Endothelial cell of umbilical vein (primary cell): ENCODE results near the gene SUCLG2. TPM values are rescaled to one million over a fixed set of nuclear protein-coding genes. Genes with fewer than 3 reads are reported as not detected.

Experiments used
- BruUV-seq: library from RNA; stranded (reverse); fragments of 400-500 nt; replicated peaks from 2 replicates; lab custom pipeline; 2021; lab: Mats Ljungman, UMichigan
- CTCF ChIA-PET: fragments of 300-600, 350-600 bp; sonication (Branson Sonifier 250); formaldehyde crosslinking; loops from one replicate; lab custom pipeline; 2021; ENCODE audit warnings: antibody characterized with exemption, inconsistent platforms; lab: Charles Lee
- POLR2A ChIA-PET: fragments of 300-600, 350-600 bp; sonication (Branson Sonifier 250); formaldehyde crosslinking; loops from one replicate; lab custom pipeline; 2021; ENCODE audit warnings: antibody characterized with exemption, inconsistent platforms; lab: Charles Lee
- DNase-seq: peaks from one replicate; pipeline ENCODE4 v3.0.0-alpha.2; 2011; ENCODE audit warnings: low read depth, low spot score
- FAIRE-seq: peaks from 2 replicates; lab custom pipeline; 2011; peaks lifted over from hg19 to GRCh38; lab: Jason Lieb, UNC
- H2AFZ ChIP-seq: 2 replicates; pipeline ENCODE4 v1.6.0; 2012; ENCODE audit warnings: low read depth, low read length, control low read depth, inconsistent platforms
- H3K27ac ChIP-seq: 2 replicates; pipeline ENCODE4 v1.5.1; 2011; ENCODE audit warnings: low read depth, mild to moderate bottlenecking, control low read depth, low read length, moderate library complexity; ENCODE audit not compliant: insufficient read depth
- H3K27me3 ChIP-seq, 2 experiments: 2 replicates each; pipeline versions ENCODE4 v1.6.0 to v1.6.1; 2011; ENCODE audit warnings: low read length in 2 of 2, mixed read lengths in 1 of 2; ENCODE audit not compliant: control insufficient read depth in 2 of 2, insufficient read depth in 2 of 2
- H3K36me3 ChIP-seq, 2 experiments: 2 replicates in 1 of 2; 3 replicates in 1 of 2; pipeline ENCODE4 v1.5.1; 2011; ENCODE audit warnings: low read length in 2 of 2, mild to moderate bottlenecking in 1 of 2, moderate library complexity in 1 of 2; ENCODE audit not compliant: control insufficient read depth in 2 of 2, insufficient read depth in 2 of 2; ENCODE audit errors: extremely low read depth in 1 of 2
- H3K4me1 ChIP-seq: 3 replicates; pipeline ENCODE4 v1.5.1; 2011; ENCODE audit warnings: mild to moderate bottlenecking, low read length; ENCODE audit not compliant: control insufficient read depth, insufficient read depth; ENCODE audit errors: extremely low read depth
- H3K4me2 ChIP-seq: 2 replicates; pipeline ENCODE4 v1.6.1; 2011; ENCODE audit warnings: low read length, control low read depth, mixed read lengths; ENCODE audit not compliant: insufficient read depth
- H3K4me3 ChIP-seq, 3 experiments: fragments of 200-600 bp in 1 of 3; sonication (generic), shearing (Covaris generic) in 1 of 3; replicated peaks in 1 of 3; 2 replicates each; pipeline ENCODE4 v1.5.1; 2011 to 2016; ENCODE audit warnings: control low read depth in 3 of 3, low read length in 3 of 3, mild to moderate bottlenecking in 2 of 3, inconsistent platforms in 1 of 3, low read depth in 1 of 3, moderate library complexity in 1 of 3; ENCODE audit not compliant: insufficient read depth in 1 of 3
- H3K79me2 ChIP-seq: 2 replicates; pipeline ENCODE4 v1.6.0; 2012; ENCODE audit warnings: low read length, inconsistent platforms; ENCODE audit not compliant: control insufficient read depth, insufficient read depth
- H3K9ac ChIP-seq: replicated peaks from 2 replicates; pipeline ENCODE3; 2011; ENCODE audit warnings: low read length, control low read depth; ENCODE audit not compliant: insufficient read depth; ENCODE audit errors: extremely low read depth
- H3K9me1 ChIP-seq: replicated peaks from 3 replicates; pipeline ENCODE4 v1.6.0; 2011; ENCODE audit warnings: mild to moderate bottlenecking, low read length; ENCODE audit not compliant: control insufficient read depth, insufficient read depth; ENCODE audit errors: extremely low read depth
- H3K9me3 ChIP-seq: replicated peaks from 2 replicates; pipeline ENCODE4 v1.5.1; 2012; ENCODE audit warnings: low read length, inconsistent platforms; ENCODE audit not compliant: control insufficient read depth, insufficient read depth
- H4K20me1 ChIP-seq: replicated peaks from 2 replicates; pipeline ENCODE3; 2011; ENCODE audit warnings: mild to moderate bottlenecking, low read length; ENCODE audit not compliant: control insufficient read depth, insufficient read depth; ENCODE audit errors: extremely low read depth
- EZH2 ChIP-seq: IDR thresholded peaks from 2 replicates; pipeline ENCODE4 v1.6.1; 2012; ENCODE audit warnings: borderline replicate concordance, low read depth, mild to moderate bottlenecking, moderate library complexity, low read length, inconsistent platforms; ENCODE audit not compliant: severe bottlenecking
- FOS ChIP-seq: IDR thresholded peaks from 2 replicates; pipeline ENCODE4 v1.6.1; 2011; ENCODE audit warnings: mild to moderate bottlenecking, low read length, moderate library complexity, borderline replicate concordance; ENCODE audit not compliant: insufficient read depth
- GATA2 ChIP-seq: IDR thresholded peaks from 2 replicates; pipeline ENCODE4 v1.7.0; 2011; ENCODE audit warnings: low read depth, mild to moderate bottlenecking, moderate library complexity, mixed read lengths, low read length; ENCODE audit not compliant: insufficient read length, insufficient read depth
- JUN ChIP-seq: IDR thresholded peaks from 2 replicates; pipeline ENCODE4 v1.6.1; 2011; ENCODE audit warnings: borderline replicate concordance, low read depth; ENCODE audit not compliant: insufficient read length, insufficient read depth
- MYC ChIP-seq: IDR thresholded peaks from one replicate; pipeline ENCODE4 v1.6.1; 2011; ENCODE audit warnings: mild to moderate bottlenecking, low read depth, low read length
- POLR2A ChIP-seq: IDR thresholded peaks from 2 replicates; pipeline ENCODE4 v1.6.1; 2012; ENCODE audit warnings: low read depth, mild to moderate bottlenecking, control low read depth, low read length
- POLR2AphosphoS5 ChIP-seq: IDR thresholded peaks from 2 replicates; pipeline ENCODE4 v1.6.1; 2012; ENCODE audit warnings: low read depth, mild to moderate bottlenecking, control low read depth, low read length, moderate library complexity; ENCODE audit not compliant: insufficient read depth
- dilution Hi-C: fragments of 300-500 bp; cut with MboI; formaldehyde crosslinking; loops from one replicate; pipeline ENCODE4 v1.15.0; 2019; ENCODE audit warnings: low sequenced_read_pairs; ENCODE audit not compliant: extremely low pct_ligation_motif_present
- intact Hi-C: fragments of 100-400 bp; cut with micrococcal nuclease; formaldehyde crosslinking; loops from one replicate; pipeline ENCODE4 v1.10.0; 2022
- polyA plus RNA-seq, 4 experiments: library from polyadenylated mRNA; depleted of rRNA in 3 of 4; stranded (reverse) in 3 of 4; unstranded in 1 of 4; fragments of >200 nt; gene quantifications; 2 replicates each; pipeline versions ENCODE4 v1.2.1 to v1.2.3, GENCODE V29; 2011 to 2012; ENCODE audit warnings: missing spikeins in 1 of 4
- total RNA-seq: library from RNA; stranded (reverse); gene quantifications from 2 replicates; pipeline ENCODE4 v1.2.3, GENCODE V29; 2021
- TF ChIP-seq, protein P1 (sequence below): IDR thresholded peaks from 2 replicates; pipeline ENCODE4 v1.6.1; 2011; ENCODE audit not compliant: insufficient read depth, insufficient read length
- TF ChIP-seq, protein P2 (sequence below), 2 donors: IDR thresholded peaks; 1 replicate in 1 of 2; 2 replicates in 1 of 2; pipeline ENCODE4 v1.5.1; 2011; ENCODE audit warnings: low read length in 2 of 2, mild to moderate bottlenecking in 2 of 2, moderate library complexity in 2 of 2, control low read depth in 1 of 2, inconsistent platforms in 1 of 2, low read depth in 1 of 2; ENCODE audit not compliant: insufficient read depth in 1 of 2; ENCODE audit errors: extremely low read depth in 1 of 2

SUCLG2 gene
- total and polyA plus RNA-seq, 2 donors (not counting 3 experiments of a cell fraction or from before 2014, with no cell fraction given) = 8.1 to 38.3 TPM

DNA sequence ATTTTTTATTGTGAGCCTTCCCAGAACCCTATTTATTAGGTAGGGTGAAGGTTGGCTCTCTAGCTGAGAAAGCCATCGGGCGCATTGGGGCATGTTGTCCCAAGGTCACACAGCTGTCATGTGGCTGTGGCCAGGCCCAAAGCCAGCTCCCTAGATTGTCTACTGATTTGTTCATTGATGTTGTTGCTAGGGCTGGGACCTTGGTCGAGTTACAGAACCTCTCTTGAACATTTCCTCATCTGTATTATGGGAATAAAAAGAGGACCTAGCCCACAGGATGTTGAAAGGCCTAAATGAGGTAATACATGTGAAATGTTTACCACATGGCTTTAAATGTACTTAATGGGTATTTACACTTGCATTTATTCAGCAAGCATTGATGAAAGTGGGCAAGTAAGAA, 252.5 kb downstream of the SUCLG2 start:
- FAIRE-seq (no peak), DNase-seq (no peak)
- ChIA-PET CTCF (interaction anchor here (0.6 to 0.9 kb wide), 2 partner anchors 16 to 388 kb away, joined by 3 to 5 read pairs; no protein-coding TSS in a partner anchor), POLR2A (no interaction called here)
- no peaks in the 10 kb centered on the region for H3K4me1 ChIP-seq
- no peaks in the 10 kb centered on the region for H3K36me3 ChIP-seq
- H2AFZ ChIP-seq = no peak overlapping the region
- H3K9me3 ChIP-seq = no peaks in the 10 kb centered on the region
- no peak overlapping the region for H3K27ac ChIP-seq
- H3K4me3 ChIP-seq = no peak overlapping the region
- H4K20me1 ChIP-seq = no peaks in the 10 kb centered on the region
- no TSS peak for BruUV-seq
- no peaks in the 10 kb centered on the region for H3K27me3 ChIP-seq
- no peaks in the 10 kb centered on the region for H3K9me1 ChIP-seq
- no peak overlapping the region for H3K4me2 ChIP-seq
- no peak for TF ChIP-seq FOS
- no peak for TF ChIP-seq MYC
- no peak for TF ChIP-seq GATA2
- TF ChIP-seq, protein P1, sequence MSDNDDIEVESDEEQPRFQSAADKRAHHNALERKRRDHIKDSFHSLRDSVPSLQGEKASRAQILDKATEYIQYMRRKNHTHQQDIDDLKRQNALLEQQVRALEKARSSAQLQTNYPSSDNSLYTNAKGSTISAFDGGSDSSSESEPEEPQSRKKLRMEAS = no peak
- no peak for TF ChIP-seq POLR2A
- no peak for TF ChIP-seq JUN
- TF ChIP-seq, protein P2, sequence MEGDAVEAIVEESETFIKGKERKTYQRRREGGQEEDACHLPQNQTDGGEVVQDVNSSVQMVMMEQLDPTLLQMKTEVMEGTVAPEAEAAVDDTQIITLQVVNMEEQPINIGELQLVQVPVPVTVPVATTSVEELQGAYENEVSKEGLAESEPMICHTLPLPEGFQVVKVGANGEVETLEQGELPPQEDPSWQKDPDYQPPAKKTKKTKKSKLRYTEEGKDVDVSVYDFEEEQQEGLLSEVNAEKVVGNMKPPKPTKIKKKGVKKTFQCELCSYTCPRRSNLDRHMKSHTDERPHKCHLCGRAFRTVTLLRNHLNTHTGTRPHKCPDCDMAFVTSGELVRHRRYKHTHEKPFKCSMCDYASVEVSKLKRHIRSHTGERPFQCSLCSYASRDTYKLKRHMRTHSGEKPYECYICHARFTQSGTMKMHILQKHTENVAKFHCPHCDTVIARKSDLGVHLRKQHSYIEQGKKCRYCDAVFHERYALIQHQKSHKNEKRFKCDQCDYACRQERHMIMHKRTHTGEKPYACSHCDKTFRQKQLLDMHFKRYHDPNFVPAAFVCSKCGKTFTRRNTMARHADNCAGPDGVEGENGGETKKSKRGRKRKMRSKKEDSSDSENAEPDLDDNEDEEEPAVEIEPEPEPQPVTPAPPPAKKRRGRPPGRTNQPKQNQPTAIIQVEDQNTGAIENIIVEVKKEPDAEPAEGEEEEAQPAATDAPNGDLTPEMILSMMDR (IDR thresholded peaks at IDR 0.05; ENCODE audit: extremely low read depth in 1 of 2, insufficient read depth in 1 of 2, low read depth in 1 of 2, low read length in 2 of 2) = no peak
- TF ChIP-seq POLR2AphosphoS5 = no peak
- TF ChIP-seq EZH2 = no peak
- dilution Hi-C loops (no loop called here), intact Hi-C loops (no loop called here)
- H3K79me2 ChIP-seq = no peaks in the 10 kb centered on the region
- no peak overlapping the region for H3K9ac ChIP-seq
